NCI-H526 (cell line): ENCODE data around the gene SLCO3A1.
A peak's percentile ranks its signal among the peaks of the same experiment; 100 is the strongest.

Source experiments
- DNase-seq, 2 experiments: peaks; one replicate each; lab custom pipeline; 2025; lab: John Stamatoyannopoulos, UW

SLCO3A1 gene

GRCh38 chr15:91853511-91853947 is at the start of gene SLCO3A1:
SLCO3A1 (plus strand) TSS chr15:91853708.
- peak; percentile 7 to 80 for DNase-seq

GRCh38 chr15:91807122-91807521 is 46.4 kb upstream of the SLCO3A1 start:
- DNase-seq, result no peak

DNA sequence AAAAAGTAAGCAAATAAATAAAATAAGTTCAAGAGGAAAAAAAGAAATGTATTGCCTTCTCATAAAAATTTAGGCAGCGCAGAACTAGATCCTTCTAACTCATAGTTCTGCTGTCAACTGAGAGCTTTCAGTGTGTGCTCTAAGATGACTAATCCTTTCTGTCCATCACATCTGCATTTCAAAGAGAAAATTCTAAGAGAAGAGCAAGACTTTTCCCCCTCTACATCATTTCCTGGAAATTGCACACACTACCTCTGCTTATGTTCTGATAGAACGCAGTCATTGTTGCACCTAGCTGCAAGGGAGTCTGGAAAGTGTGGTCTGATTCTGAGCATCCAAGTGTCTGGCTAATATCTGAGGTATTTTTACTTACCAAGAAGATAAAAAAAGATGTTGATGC is 39.6 kb upstream of the SLCO3A1 start:
- DNase-seq, result no peak

- DNase-seq, result no peak
Observed at GRCh38 chr15:91816942-91817341, 36.6 kb upstream of the SLCO3A1 start.

- DNase-seq, result no peak
Observed at GRCh38 chr15:91821458-91821857, 32.0 kb upstream of the SLCO3A1 start.

DNA sequence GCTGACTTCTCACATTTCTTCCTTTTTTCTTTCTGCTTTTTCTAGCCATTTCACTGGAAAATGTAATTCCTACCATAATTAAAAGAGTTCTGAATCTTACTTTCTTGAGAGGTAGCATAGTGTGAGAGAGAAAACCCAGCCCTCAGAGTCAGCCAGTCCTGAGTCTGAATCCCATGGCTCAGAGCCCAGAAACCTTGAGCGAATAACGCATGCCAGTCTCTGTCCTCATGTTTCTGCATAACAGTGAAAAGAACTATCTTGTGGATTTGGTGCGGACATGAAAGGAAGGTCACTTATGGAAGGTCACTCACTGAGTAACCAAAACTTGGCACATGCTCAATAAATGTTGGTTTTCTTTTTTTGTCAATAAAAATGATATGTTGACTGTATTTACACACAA is 29.3 kb upstream of the SLCO3A1 start:
- peak in 1 of 2 experiments; percentile 13 for DNase-seq

DNA sequence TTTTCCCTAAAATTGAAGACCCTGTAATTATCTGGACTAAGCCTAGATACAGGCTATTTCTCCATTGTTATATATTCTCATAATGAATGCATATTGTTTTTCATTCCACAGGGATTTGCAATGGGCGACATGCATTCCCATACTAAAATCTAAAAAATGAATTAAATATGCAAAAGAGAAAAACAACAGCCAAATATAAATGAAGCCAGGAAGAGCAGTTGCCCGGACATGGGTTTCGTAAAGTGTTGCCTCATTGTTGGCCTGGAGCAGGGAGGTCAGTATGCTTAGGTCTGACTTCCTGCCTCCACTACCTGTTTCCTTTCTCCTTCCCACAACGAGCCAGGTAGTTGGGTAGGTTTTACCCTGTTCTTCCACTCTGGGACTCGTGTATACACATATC is 27.1 kb upstream of the SLCO3A1 start:
- no peak for DNase-seq

DNA sequence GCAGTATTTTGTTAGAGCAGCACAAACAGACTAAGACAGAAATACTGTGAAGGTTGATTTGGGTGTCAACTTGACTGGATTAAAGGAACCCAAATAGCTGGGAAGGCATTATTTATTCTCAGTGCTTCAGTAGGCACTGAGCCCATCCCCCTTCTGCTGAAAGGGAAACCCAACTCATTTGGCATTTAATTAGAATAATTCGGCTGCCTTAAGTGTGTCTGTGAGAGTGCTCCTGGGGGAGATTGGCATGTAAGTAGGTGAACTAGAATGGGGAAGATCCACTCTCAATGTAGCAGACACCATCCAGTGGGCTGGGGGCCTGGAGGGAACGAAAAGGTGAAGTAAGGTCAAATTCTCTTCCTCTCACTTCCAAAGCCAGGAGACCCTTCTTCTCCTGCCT is 20.5 kb upstream of the SLCO3A1 start:
- DNase-seq, result no peak

- DNase-seq, result no peak
Observed at GRCh38 chr15:91839867-91840266, 13.6 kb upstream of the SLCO3A1 start.

DNA sequence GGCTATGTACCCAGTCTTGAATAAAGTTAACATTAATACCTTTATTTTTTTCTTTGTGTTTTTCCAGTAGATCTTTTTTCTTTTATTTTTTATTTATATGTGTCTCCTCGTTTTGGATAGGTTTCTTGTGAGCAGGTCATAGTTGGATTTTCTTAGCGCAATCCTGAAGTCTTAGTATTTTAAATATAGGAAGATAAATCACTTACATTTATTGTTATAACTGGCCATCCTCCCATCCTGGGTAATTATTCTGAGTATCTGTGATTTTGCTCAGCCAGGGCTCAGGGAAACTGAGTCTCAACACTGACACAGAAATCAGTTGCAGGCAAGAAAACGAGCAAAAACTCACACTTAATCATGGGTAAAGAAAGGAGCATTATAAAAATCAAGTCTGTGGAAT is 11.6 kb upstream of the SLCO3A1 start:
- DNase-seq, result no peak

GRCh38 chr15:91844341-91844740 is 9.2 kb upstream of the SLCO3A1 start:
- no peak for DNase-seq

GRCh38 chr15:91844928-91845327 is 8.6 kb upstream of the SLCO3A1 start:
- peak; percentile 70 to 76 for DNase-seq

GRCh38 chr15:91845720-91846119 is 7.8 kb upstream of the SLCO3A1 start:
- no peak for DNase-seq

DNA sequence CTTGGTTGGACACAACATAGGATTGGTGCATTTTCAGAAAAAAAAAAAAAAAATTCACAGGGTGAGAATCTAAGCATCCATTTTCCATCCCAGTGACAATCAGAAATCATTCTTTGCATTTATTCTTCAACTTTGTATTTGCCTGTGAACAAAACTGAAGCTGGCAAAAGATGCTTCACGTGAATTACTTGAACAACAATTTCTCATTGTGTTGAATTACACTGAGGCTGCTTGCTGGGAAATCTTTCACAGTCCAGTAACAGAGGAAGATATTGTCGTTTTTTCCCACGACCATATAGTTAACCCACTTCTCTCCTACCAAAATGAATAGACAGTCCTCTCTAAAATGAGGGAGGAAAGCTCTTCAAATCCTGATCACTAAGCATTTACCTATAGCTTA is 4.3 kb upstream of the SLCO3A1 start:
- no peak for DNase-seq

DNA sequence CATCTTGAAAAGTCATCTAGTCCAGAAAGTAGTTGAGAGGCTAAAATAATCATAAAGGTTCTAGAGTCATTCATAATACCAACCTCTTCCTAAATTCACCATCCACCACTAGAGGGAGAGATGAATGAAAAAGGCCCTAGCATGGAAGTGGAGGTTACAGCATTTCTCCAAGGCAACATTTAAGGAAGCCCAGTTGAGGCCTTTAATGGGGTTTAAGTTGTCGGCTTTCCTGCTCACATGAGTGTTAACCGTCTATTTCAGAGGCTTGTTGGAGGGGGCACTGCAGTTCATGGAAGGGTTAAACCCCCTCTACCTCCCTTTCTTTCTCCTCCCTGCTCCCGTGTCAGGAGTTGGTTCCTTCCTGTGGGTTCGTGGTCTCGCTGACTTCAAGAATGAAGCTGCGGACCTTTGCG is 3.8 kb upstream of the SLCO3A1 start:
- peak; percentile 2 to 28 for DNase-seq

GRCh38 chr15:91852741-91853510 is 582 bp upstream of the SLCO3A1 start:
- peak in 1 of 2 experiments; percentile 83 for DNase-seq

GRCh38 chr15:91853948-91854638 is 585 bp downstream of the SLCO3A1 start:
- peak; percentile 38 to 65 for DNase-seq

- DNase-seq, result peak; percentile 38 to 62
Observed at GRCh38 chr15:91854639-91854990, 1.1 kb downstream of the SLCO3A1 start.

DNA sequence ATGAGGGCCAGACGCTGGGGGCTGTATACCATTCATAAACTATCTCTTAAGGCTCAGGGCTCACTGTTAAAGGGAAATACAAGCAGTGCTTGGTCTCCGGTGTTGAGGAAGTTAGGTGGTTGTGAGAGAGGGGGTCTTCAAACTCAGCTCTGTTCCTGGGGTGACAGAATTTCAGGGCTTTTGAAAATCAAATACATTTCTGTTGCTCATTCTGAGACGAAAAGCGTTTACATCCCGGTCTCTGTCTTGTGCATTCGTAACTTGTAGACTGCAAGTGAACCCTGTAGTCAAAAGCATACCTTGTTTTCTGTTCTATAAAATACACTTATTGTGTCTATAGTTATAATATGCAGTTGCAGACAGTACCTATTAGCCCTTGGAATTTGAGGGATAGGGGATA is 1.7 kb downstream of the SLCO3A1 start:
- peak; percentile 43 to 55 for DNase-seq

- peak; percentile 93 for DNase-seq
Observed at GRCh38 chr15:91855684-91856489, 2.4 kb downstream of the SLCO3A1 start.

- DNase-seq, result no peak
Observed at GRCh38 chr15:91857224-91857585, 3.7 kb downstream of the SLCO3A1 start.

DNA sequence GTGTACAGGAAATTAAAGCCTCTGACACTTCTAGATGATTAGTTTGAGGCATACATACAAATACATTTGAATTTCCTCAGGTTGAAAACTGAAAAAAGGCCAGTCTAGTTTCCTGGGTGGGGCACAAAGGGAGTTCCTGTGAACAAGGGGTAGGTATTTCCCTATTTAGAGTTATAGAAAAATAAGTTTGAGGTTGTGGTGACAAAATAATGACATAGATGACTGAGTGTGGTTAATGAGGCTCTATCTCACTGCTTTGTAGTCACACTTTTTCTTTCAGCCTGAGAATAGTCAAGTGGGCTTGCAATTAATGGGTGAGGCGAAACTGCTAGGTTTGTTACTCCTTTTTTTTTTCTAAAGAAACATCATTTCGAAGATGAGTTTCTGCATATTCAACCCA is 4.3 kb downstream of the SLCO3A1 start:
- DNase-seq, result no peak

DNA sequence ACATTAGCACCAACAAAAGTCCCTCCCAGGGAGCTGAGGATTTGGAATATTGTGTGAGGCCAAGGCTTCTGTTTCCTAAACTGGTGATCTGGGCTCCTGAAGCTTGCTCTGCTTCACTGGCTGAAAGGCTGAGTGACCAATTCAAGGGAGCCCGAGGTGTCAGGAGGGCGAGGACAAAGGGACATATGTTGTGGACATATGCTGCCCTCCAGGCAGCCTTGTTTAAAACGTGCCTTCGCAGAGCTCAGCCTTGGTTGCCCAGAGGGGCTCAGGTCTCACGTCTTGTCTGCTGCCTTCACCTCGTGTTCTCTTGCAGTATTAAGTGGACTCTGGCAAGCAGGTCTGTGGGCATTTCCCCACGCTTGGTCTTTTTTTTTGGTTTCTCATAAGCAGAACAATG is 7.0 kb downstream of the SLCO3A1 start:
- no peak for DNase-seq
